AG09319 (cell line): ENCODE measurements around the gene CNNM3.

ENCODE experiments used
- DNase-seq: peaks from one replicate; pipeline ENCODE4 v3.0.0-alpha.2; 2010; ENCODE audit warnings: low read depth; ENCODE audit errors: extremely low read depth
- CTCF ChIP-seq: IDR thresholded peaks from 2 replicates; pipeline ENCODE4 v1.5.1; 2011; ENCODE audit warnings: low read depth, mild to moderate bottlenecking, inconsistent platforms, low read length, moderate library complexity

CNNM3 gene

GRCh38 chr2:96830044-96830562, 14.0 kb downstream of the CNNM3 start:
- TF ChIP-seq CTCF = no peak

GRCh38 chr2:96831679-96832078, 15.6 kb downstream of the CNNM3 start:
- no peak for DNase-seq
- TF ChIP-seq CTCF = no peak

More at GRCh38 chr2:96830044-96830562, 14.0 kb downstream of the CNNM3 start:
- DNase-seq = no peak

GRCh38 chr2:96832408-96832753, 16.3 kb downstream of the CNNM3 start:
- no peak for TF ChIP-seq CTCF
- DNase-seq = no peak

GRCh38 chr2:96832754-96833507, 16.9 kb downstream of the CNNM3 start:
- no peak for TF ChIP-seq CTCF
- DNase-seq = no peak

- TF ChIP-seq CTCF = no peak
- no peak for DNase-seq
Measured at GRCh38 chr2:96835830-96836229, 19.8 kb downstream of the CNNM3 start.

GRCh38 chr2:96837575-96837974, 21.5 kb downstream of the CNNM3 start:
- no peak for DNase-seq

More at GRCh38 chr2:96837575-96837974, 21.5 kb downstream of the CNNM3 start:
- no peak for TF ChIP-seq CTCF
